ENCODE results near the gene PCDH15. TPM values are rescaled to one million over a fixed set of nuclear protein-coding genes. Genes with fewer than 3 reads are reported as not detected.

The PCDH15 gene
- total RNA-seq, 2 donors from 2014 or later, result 1.1 TPM; not detected in 1

- no peak for DNase-seq (ENCODE audit: low spot score)
- Histone ChIP-seq H3K36me3 (no peaks in the 10 kb centered on the region), H3K27ac (no peak overlapping the region), H3K9me3 (no peaks in the 10 kb centered on the region), H3K4me3 (no peak overlapping the region), H3K27me3 (replicated peaks; ENCODE audit: insufficient read depth) (no peaks in the 10 kb centered on the region), H3K4me1 (replicated peaks) (no peaks in the 10 kb centered on the region)
- no peak for TF ChIP-seq CTCF (IDR thresholded peaks at IDR 0.05)
- no peak for TF ChIP-seq POLR2AphosphoS5 (IDR thresholded peaks at IDR 0.05)
- TF ChIP-seq POLR2A (IDR thresholded peaks at IDR 0.05), result no peak
- intact Hi-C loops (cut with DNase I), result no loop called here
These were observed 191.6 kb downstream of the PCDH15 start for GRCh38 chr10:54609423-54609822.

GRCh38 chr10:54607983-54608382, 193.0 kb downstream of the PCDH15 start:
- Histone ChIP-seq H3K4me3 (no peak overlapping the region), H3K27ac (no peak overlapping the region), H3K4me1 (replicated peaks) (no peaks in the 10 kb centered on the region), H3K9me3 (no peaks in the 10 kb centered on the region), H3K27me3 (replicated peaks; ENCODE audit: insufficient read depth) (no peaks in the 10 kb centered on the region), H3K36me3 (no peaks in the 10 kb centered on the region)
- no peak for TF ChIP-seq CTCF (IDR thresholded peaks at IDR 0.05)
- no peak for TF ChIP-seq POLR2AphosphoS5 (IDR thresholded peaks at IDR 0.05)
- no peak for TF ChIP-seq POLR2A (IDR thresholded peaks at IDR 0.05)
- intact Hi-C loops (cut with DNase I), result no loop called here
- WGBS, result 83% methylated on average over 5 of the region's 5 CpGs
- no peak for DNase-seq (ENCODE audit: low spot score)

- Histone ChIP-seq H3K27me3 (replicated peaks; ENCODE audit: insufficient read depth) (no peaks in the 10 kb centered on the region), H3K4me3 (no peak overlapping the region), H3K9me3 (no peaks in the 10 kb centered on the region), H3K36me3 (no peaks in the 10 kb centered on the region), H3K4me1 (replicated peaks) (no peaks in the 10 kb centered on the region), H3K27ac (no peak overlapping the region)
- WGBS, result 89% methylated on average over 3 of the region's 3 CpGs
- intact Hi-C loops (cut with DNase I), result no loop called here
- DNase-seq (ENCODE audit: low spot score), result no peak
- no peak for TF ChIP-seq POLR2A (IDR thresholded peaks at IDR 0.05)
- no peak for TF ChIP-seq CTCF (IDR thresholded peaks at IDR 0.05)
- TF ChIP-seq POLR2AphosphoS5 (IDR thresholded peaks at IDR 0.05), result no peak
These were observed 206.7 kb downstream of the PCDH15 start for GRCh38 chr10:54594289-54594688.

- Histone ChIP-seq H3K4me1 (replicated peaks) (no peaks in the 10 kb centered on the region), H3K36me3 (no peaks in the 10 kb centered on the region), H3K4me3 (no peak overlapping the region), H3K27me3 (replicated peaks; ENCODE audit: insufficient read depth) (no peaks in the 10 kb centered on the region), H3K27ac (no peak overlapping the region), H3K9me3 (no peaks in the 10 kb centered on the region)
- WGBS, result 16% methylated on average over 2 of the region's 2 CpGs
- intact Hi-C loops (cut with DNase I), result no loop called here
- DNase-seq (ENCODE audit: low spot score), result no peak
- no peak for TF ChIP-seq POLR2AphosphoS5 (IDR thresholded peaks at IDR 0.05)
- TF ChIP-seq CTCF (IDR thresholded peaks at IDR 0.05), result no peak
- no peak for TF ChIP-seq POLR2A (IDR thresholded peaks at IDR 0.05)
These were observed 213.1 kb downstream of the PCDH15 start for GRCh38 chr10:54587971-54588370.

- intact Hi-C loops (cut with DNase I), result no loop called here
- H3K36me3 ChIP-seq, result no peaks in the 10 kb centered on the region
- 44% methylated on average over 2 of the region's 2 CpGs for WGBS
- DNase-seq (ENCODE audit: low spot score), result no peak
- no peaks in the 10 kb centered on the region for H3K4me1 ChIP-seq (replicated peaks)
- no peaks in the 10 kb centered on the region for H3K27me3 ChIP-seq (replicated peaks; ENCODE audit: insufficient read depth)
- TF ChIP-seq POLR2A (IDR thresholded peaks at IDR 0.05), result no peak
- no peak for TF ChIP-seq POLR2AphosphoS5 (IDR thresholded peaks at IDR 0.05)
- TF ChIP-seq CTCF (IDR thresholded peaks at IDR 0.05), result no peak
- H3K9me3 ChIP-seq, result no peaks in the 10 kb centered on the region
- no peak overlapping the region for H3K27ac ChIP-seq
- no peak overlapping the region for H3K4me3 ChIP-seq
These were observed 215.5 kb downstream of the PCDH15 start for GRCh38 chr10:54585572-54585971.

Measured in prostate gland (tissue), 2 donors.